Measurements from ENCODE around the gene RPS4Y1.

RPS4Y1 gene

DNA sequence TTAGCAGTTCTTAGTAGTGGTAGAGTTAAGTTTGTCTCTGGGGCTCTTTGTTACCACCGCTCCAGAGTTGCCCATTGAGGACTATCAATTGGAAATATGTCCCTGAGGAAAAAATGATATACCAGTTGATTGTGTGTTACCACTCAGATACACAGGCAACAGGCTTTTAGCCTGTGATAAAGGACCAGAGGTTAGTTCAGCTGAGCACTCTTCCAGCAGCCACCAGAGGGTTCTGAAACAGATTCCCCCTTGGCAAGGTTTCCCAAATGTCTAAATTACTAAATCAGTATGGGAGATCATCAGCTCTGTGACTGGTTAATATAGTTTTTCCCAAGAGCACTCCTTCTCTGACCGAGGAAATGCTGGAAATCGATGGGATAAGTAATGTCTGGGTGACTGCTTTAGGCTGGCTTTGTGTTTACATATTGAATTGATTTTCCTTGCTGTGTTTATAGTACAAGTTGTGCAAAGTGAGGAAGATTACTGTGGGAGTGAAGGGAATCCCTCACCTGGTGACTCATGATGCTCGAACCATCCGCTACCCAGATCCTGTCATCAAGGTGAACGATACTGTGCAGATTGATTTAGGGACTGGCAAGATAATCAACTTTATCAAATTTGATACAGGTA is 12.9 kb downstream of the RPS4Y1 start:
- H2AFZ ChIP-seq (ENCODE audit: low read length): no peak overlapping the region
- H4K20me1 ChIP-seq (ENCODE audit: insufficient read depth, low read length): no peaks in the 10 kb centered on the region
- H3K4me3 ChIP-seq (ENCODE audit: low read depth, low read length, poor library complexity, severe bottlenecking): no peak overlapping the region
- H3K9me3 ChIP-seq (ENCODE audit: low read length): no peaks in the 10 kb centered on the region
- H3K27ac ChIP-seq (ENCODE audit: low read depth, low read length, poor library complexity, severe bottlenecking): no peak overlapping the region
- H3F3A ChIP-seq (ENCODE audit: insufficient read depth, low read length): no peaks in the 10 kb centered on the region
- H3K36me3 ChIP-seq (ENCODE audit: insufficient read depth, low read length): peaks cover 94% of the 10 kb centered on the region
- H3K79me2 ChIP-seq (ENCODE audit: insufficient read depth, low read length): peaks cover 3% of the 10 kb centered on the region
- no peaks in the 10 kb centered on the region for H3K27me3 ChIP-seq (ENCODE audit: insufficient read depth, low read length)
- no peak overlapping the region for H3K9ac ChIP-seq (ENCODE audit: low read length)
- H3K4me2 ChIP-seq (ENCODE audit: low read length): no peak overlapping the region
- TF ChIP-seq, protein P1, sequence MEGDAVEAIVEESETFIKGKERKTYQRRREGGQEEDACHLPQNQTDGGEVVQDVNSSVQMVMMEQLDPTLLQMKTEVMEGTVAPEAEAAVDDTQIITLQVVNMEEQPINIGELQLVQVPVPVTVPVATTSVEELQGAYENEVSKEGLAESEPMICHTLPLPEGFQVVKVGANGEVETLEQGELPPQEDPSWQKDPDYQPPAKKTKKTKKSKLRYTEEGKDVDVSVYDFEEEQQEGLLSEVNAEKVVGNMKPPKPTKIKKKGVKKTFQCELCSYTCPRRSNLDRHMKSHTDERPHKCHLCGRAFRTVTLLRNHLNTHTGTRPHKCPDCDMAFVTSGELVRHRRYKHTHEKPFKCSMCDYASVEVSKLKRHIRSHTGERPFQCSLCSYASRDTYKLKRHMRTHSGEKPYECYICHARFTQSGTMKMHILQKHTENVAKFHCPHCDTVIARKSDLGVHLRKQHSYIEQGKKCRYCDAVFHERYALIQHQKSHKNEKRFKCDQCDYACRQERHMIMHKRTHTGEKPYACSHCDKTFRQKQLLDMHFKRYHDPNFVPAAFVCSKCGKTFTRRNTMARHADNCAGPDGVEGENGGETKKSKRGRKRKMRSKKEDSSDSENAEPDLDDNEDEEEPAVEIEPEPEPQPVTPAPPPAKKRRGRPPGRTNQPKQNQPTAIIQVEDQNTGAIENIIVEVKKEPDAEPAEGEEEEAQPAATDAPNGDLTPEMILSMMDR (IDR thresholded peaks at IDR 0.05; ENCODE audit: low read length): no peak
- H3K4me1 ChIP-seq (ENCODE audit: insufficient read depth, low read length, severe bottlenecking): no peaks in the 10 kb centered on the region
- H3K9me2 ChIP-seq (ENCODE audit: low read depth, low read length): no peaks in the 10 kb centered on the region

DNA sequence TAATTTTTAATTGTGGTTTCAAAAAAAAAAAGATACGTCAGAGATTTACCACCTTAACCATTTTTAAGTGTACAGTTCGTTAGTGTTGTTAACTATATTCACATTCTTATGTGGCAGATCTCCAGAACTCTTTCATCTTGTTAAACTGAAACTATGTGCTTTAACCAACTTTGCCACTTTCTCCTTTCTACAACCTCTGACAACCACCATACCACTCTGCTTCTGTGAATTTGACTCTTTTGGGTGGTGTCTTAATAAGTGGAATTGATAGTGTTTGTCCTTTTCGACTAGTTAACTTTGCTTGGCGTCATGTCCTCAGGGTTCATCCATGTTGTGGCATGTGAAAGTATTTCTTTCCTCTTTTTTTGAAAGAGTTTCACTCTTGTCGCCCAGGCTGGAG is 15.7 kb downstream of the RPS4Y1 start:
- no peak overlapping the region for H2AFZ ChIP-seq (ENCODE audit: low read length)
- H3K27ac ChIP-seq (ENCODE audit: low read depth, low read length, poor library complexity, severe bottlenecking): no peak overlapping the region
- H3K4me1 ChIP-seq (ENCODE audit: insufficient read depth, low read length, severe bottlenecking): no peaks in the 10 kb centered on the region
- peaks cover 99% of the 10 kb centered on the region for H3K36me3 ChIP-seq (ENCODE audit: insufficient read depth, low read length)
- no peaks in the 10 kb centered on the region for H3F3A ChIP-seq (ENCODE audit: insufficient read depth, low read length)
- no peak overlapping the region for H3K4me3 ChIP-seq (ENCODE audit: low read depth, low read length, poor library complexity, severe bottlenecking)
- no peaks in the 10 kb centered on the region for H4K20me1 ChIP-seq (ENCODE audit: insufficient read depth, low read length)
- H3K79me2 ChIP-seq (ENCODE audit: insufficient read depth, low read length): peaks cover 6% of the 10 kb centered on the region
- no peak overlapping the region for H3K4me2 ChIP-seq (ENCODE audit: low read length)
- H3K9me2 ChIP-seq (ENCODE audit: low read depth, low read length): no peaks in the 10 kb centered on the region
- H3K9ac ChIP-seq (ENCODE audit: low read length): no peak overlapping the region
- no peaks in the 10 kb centered on the region for H3K27me3 ChIP-seq (ENCODE audit: insufficient read depth, low read length)
- no peak for TF ChIP-seq EZH2 (IDR thresholded peaks at IDR 0.05; ENCODE audit: borderline replicate concordance, low read length)
- TF ChIP-seq, protein P1 (IDR thresholded peaks at IDR 0.05; ENCODE audit: low read length): no peak
- H3K9me3 ChIP-seq (ENCODE audit: low read length): no peaks in the 10 kb centered on the region

DNA sequence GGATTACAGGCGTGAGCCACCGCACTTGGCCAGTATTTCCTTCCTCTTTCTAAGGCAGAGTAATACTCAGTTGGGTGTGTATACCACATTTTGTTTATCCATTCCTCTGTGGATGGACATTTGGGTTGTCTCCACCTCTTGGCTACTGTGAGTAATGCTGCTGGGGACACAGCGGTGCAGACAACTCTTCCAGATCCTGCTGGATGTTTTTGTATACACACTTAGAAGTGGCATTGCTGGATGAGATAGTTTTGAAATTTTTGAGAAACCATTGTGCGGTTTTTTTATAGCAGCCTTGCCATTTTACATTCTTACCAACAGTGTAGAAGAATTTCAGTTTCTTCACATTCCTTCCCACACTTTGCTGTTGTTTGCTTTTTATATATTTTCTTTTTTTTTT is 16.3 kb downstream of the RPS4Y1 start:
- H3K4me1 ChIP-seq (ENCODE audit: insufficient read depth, low read length, severe bottlenecking): no peaks in the 10 kb centered on the region
- no peaks in the 10 kb centered on the region for H3K9me3 ChIP-seq (ENCODE audit: low read length)
- H2AFZ ChIP-seq (ENCODE audit: low read length): no peak overlapping the region
- H3K36me3 ChIP-seq (ENCODE audit: insufficient read depth, low read length): peaks cover 99% of the 10 kb centered on the region
- H3K4me2 ChIP-seq (ENCODE audit: low read length): no peak overlapping the region
- no peaks in the 10 kb centered on the region for H3F3A ChIP-seq (ENCODE audit: insufficient read depth, low read length)
- H3K9me2 ChIP-seq (ENCODE audit: low read depth, low read length): no peaks in the 10 kb centered on the region
- H4K20me1 ChIP-seq (ENCODE audit: insufficient read depth, low read length): no peaks in the 10 kb centered on the region
- H3K9ac ChIP-seq (ENCODE audit: low read length): no peak overlapping the region
- no peak for TF ChIP-seq EZH2 (IDR thresholded peaks at IDR 0.05; ENCODE audit: borderline replicate concordance, low read length)
- TF ChIP-seq, protein P1 (IDR thresholded peaks at IDR 0.05; ENCODE audit: low read length): no peak
- peaks cover 6% of the 10 kb centered on the region for H3K79me2 ChIP-seq (ENCODE audit: insufficient read depth, low read length)
- no peak overlapping the region for H3K27ac ChIP-seq (ENCODE audit: low read depth, low read length, poor library complexity, severe bottlenecking)
- H3K27me3 ChIP-seq (ENCODE audit: insufficient read depth, low read length): no peaks in the 10 kb centered on the region
- H3K4me3 ChIP-seq (ENCODE audit: low read depth, low read length, poor library complexity, severe bottlenecking): no peak overlapping the region
